CD4-positive, alpha-beta T cell (primary cell): ENCODE results near the gene PLEKHN1. TPM values are rescaled to one million over a fixed set of nuclear protein-coding genes. Genes with fewer than 3 reads are reported as not detected.
A peak's percentile ranks its signal among the peaks of the same experiment; 100 is the strongest.

Experiments used
- ATAC-seq: fragments of 200-7000 bp; cut with Tn5 transposase; one replicate; pipeline ENCODE4 v1.10.0; 2022; ENCODE audit warnings: mild to moderate bottlenecking; ENCODE audit not compliant: poor library complexity
- CTCF ChIA-PET: fragments of 350-600 bp; sonication (Branson Sonifier 250); formaldehyde crosslinking; loops from one replicate; lab custom pipeline; 2021; ENCODE audit warnings: antibody characterized with exemption, inconsistent platforms; lab: Charles Lee
- POLR2A ChIA-PET: fragments of 350-600 bp; sonication (Branson Sonifier 250); formaldehyde crosslinking; loops from one replicate; lab custom pipeline; 2021; ENCODE audit warnings: antibody characterized with exemption, inconsistent platforms; lab: Charles Lee
- DNase-seq, 14 experiments: peaks; one replicate each; pipeline ENCODE4 v3.0.0-alpha.2; 2013 to 2020; ENCODE audit warnings: mixed read lengths in 2 of 14
- H3K27ac ChIP-seq, 2 donors: one replicate each; pipeline versions ENCODE4 v1.5.1 to v1.7.0; 2013; ENCODE audit warnings: low read length in 2 of 2, low read depth in 1 of 2, mild to moderate bottlenecking in 1 of 2
- H3K27me3 ChIP-seq, 2 experiments: 1 replicate in 1 of 2; 2 replicates in 1 of 2; pipeline versions ENCODE4 v1.6.1 to v1.7.0; 2013; ENCODE audit warnings: low read length in 2 of 2, control low read depth in 1 of 2, mild to moderate bottlenecking in 1 of 2, moderate library complexity in 1 of 2; ENCODE audit not compliant: insufficient read depth in 2 of 2, control insufficient read depth in 1 of 2
- H3K36me3 ChIP-seq: one replicate; pipeline ENCODE4 v1.6.1; 2013; ENCODE audit warnings: low read length, control low read depth; ENCODE audit not compliant: insufficient read depth
- H3K4me1 ChIP-seq: one replicate; pipeline ENCODE4 v1.6.1; 2013; ENCODE audit warnings: low read length, control low read depth; ENCODE audit not compliant: insufficient read depth
- H3K4me3 ChIP-seq: one replicate; pipeline ENCODE4 v1.5.1; 2013; ENCODE audit warnings: mild to moderate bottlenecking, low read length, moderate library complexity
- H3K9me3 ChIP-seq, 2 experiments: 1 replicate in 1 of 2; 2 replicates in 1 of 2; pipeline versions ENCODE4 v1.6.1 to v1.7.0; 2013; ENCODE audit warnings: low read length in 2 of 2, mild to moderate bottlenecking in 2 of 2, control low read depth in 1 of 2, moderate library complexity in 1 of 2; ENCODE audit not compliant: control insufficient read depth in 1 of 2, insufficient read depth in 1 of 2
- H3K27ac Mint-ChIP-seq: one replicate; pipeline ENCODE4 v1.8.0; 2020; ENCODE audit warnings: mixed read lengths
- H3K27me3 Mint-ChIP-seq: one replicate; pipeline ENCODE4 v1.8.0; 2021; ENCODE audit warnings: mixed read lengths
- H3K36me3 Mint-ChIP-seq: one replicate; pipeline ENCODE4 v1.8.0; 2021; ENCODE audit warnings: low read depth, mixed read lengths
- H3K4me1 Mint-ChIP-seq: one replicate; pipeline ENCODE4 v1.8.0; 2021; ENCODE audit warnings: low read depth, mixed read lengths
- H3K4me3 Mint-ChIP-seq: one replicate; pipeline ENCODE4 v1.8.0; 2020; ENCODE audit warnings: mild to moderate bottlenecking, mixed read lengths
- H3K9me3 Mint-ChIP-seq: one replicate; pipeline ENCODE4 v1.8.0; 2020; ENCODE audit warnings: mixed read lengths
- CTCF ChIP-seq: fragments of 200-600 bp; IDR thresholded peaks from one replicate; pipeline ENCODE4 v1.8.0; 2022; ENCODE audit warnings: antibody characterized with exemption, mild to moderate bottlenecking
- intact Hi-C, 2 experiments: fragments of 100-400 bp; cut with DNase I in 1 of 2; cut with micrococcal nuclease in 1 of 2; formaldehyde crosslinking; loops; one replicate each; pipeline versions ENCODE4 v1.15.1 to v1.9.0; 2023 to 2025; cut with DNase I, micrococcal nuclease
- total RNA-seq, 174 experiments: library from RNA in 2 of 174; stranded (reverse) in 2 of 174; gene quantifications; one replicate each; pipeline ENCODE4 v1.2.3 and lab custom pipeline; 2021 to 2026

Gene PLEKHN1
- total RNA-seq, 2 experiments from 2014 or later, result 0.69 to 0.95 TPM

GRCh38 chr1:920010-920409 is 46.3 kb upstream of the PLEKHN1 start:
- no peak overlapping the region for H3K4me3 Mint-ChIP-seq
- Histone ChIP-seq H3K27ac (no peak overlapping the region), H3K9me3 (peaks cover 0 to 30% of the 10 kb centered on the region in 2 experiments), H3K4me1 (peaks cover 33% of the 10 kb centered on the region), H3K4me3 (no peak overlapping the region), H3K27me3 (peaks cover 37 to 49% of the 10 kb centered on the region in 2 experiments), H3K36me3 (no peaks in the 10 kb centered on the region)
- POLR2A ChIA-PET, result no interaction called here
- CTCF ChIA-PET, result interaction anchor here (1.4 kb wide), 1 partner anchor 15 kb away, joined by 4 read pairs; no protein-coding TSS in a partner anchor
- ATAC-seq (no peak), DNase-seq (no peak)
- no peaks in the 10 kb centered on the region for H3K9me3 Mint-ChIP-seq
- peaks cover 17% of the 10 kb centered on the region for H3K4me1 Mint-ChIP-seq
- TF ChIP-seq CTCF, result no peak
- no peak overlapping the region for H3K27ac Mint-ChIP-seq
- peaks cover 56% of the 10 kb centered on the region for H3K27me3 Mint-ChIP-seq
- intact Hi-C loops, result loop anchor here in 1 of 2 experiments (2.0 kb wide), 1 partner anchor 15 kb away; no protein-coding TSS in a partner anchor
- no peaks in the 10 kb centered on the region for H3K36me3 Mint-ChIP-seq

- Mint-ChIP-seq H3K36me3 (no peaks in the 10 kb centered on the region), H3K4me3 (peak overlapping the region; percentile 48), H3K9me3 (no peaks in the 10 kb centered on the region), H3K27ac (no peak overlapping the region), H3K4me1 (peaks cover 17% of the 10 kb centered on the region), H3K27me3 (peaks cover 56% of the 10 kb centered on the region)
- CTCF ChIA-PET, result interaction anchor here (1.4 kb wide), 1 partner anchor 15 kb away, joined by 4 read pairs; no protein-coding TSS in a partner anchor
- Histone ChIP-seq H3K4me3 (no peak overlapping the region), H3K4me1 (peaks cover 38% of the 10 kb centered on the region), H3K9me3 (peaks cover 0 to 30% of the 10 kb centered on the region in 2 experiments), H3K27ac (no peak overlapping the region), H3K36me3 (no peaks in the 10 kb centered on the region), H3K27me3 (peaks cover 37 to 50% of the 10 kb centered on the region in 2 experiments)
- no peak for TF ChIP-seq CTCF
- POLR2A ChIA-PET, result no interaction called here
- DNase-seq (no peak), ATAC-seq (no peak)
- intact Hi-C loops, result loop anchor here in 1 of 2 experiments (2.0 kb wide), 1 partner anchor 16 kb away; no protein-coding TSS in a partner anchor
Measured at GRCh38 chr1:920521-920920, 45.8 kb upstream of the PLEKHN1 start.

- H3K36me3 Mint-ChIP-seq, result no peaks in the 10 kb centered on the region
- intact Hi-C loops, result loop anchor here in 1 of 2 experiments (2.0 kb wide), 1 partner anchor 16 kb away; no protein-coding TSS in a partner anchor
- H3K4me3 Mint-ChIP-seq, result peak overlapping the region; percentile 48
- H3K4me3 ChIP-seq, result no peak overlapping the region
- CTCF ChIA-PET, result interaction anchor here (1.4 kb wide), 1 partner anchor 16 kb away, joined by 4 read pairs; no protein-coding TSS in a partner anchor
- ATAC-seq, result peak; percentile 55
- H3K27ac Mint-ChIP-seq, result no peak overlapping the region
- H3K9me3 ChIP-seq, result peaks cover 0 to 37% of the 10 kb centered on the region in 2 experiments
- no peaks in the 10 kb centered on the region for H3K36me3 ChIP-seq
- no peaks in the 10 kb centered on the region for H3K9me3 Mint-ChIP-seq
- peaks cover 62% of the 10 kb centered on the region for H3K27me3 Mint-ChIP-seq
- H3K27me3 ChIP-seq, result peaks cover 43 to 57% of the 10 kb centered on the region in 2 experiments
- DNase-seq, result peak in 8 of 14 experiments; percentile 25 to 76 (median 53)
- TF ChIP-seq CTCF, result no peak
- POLR2A ChIA-PET, result no interaction called here
- H3K4me1 Mint-ChIP-seq, result peaks cover 17% of the 10 kb centered on the region
- no peak overlapping the region for H3K27ac ChIP-seq
- H3K4me1 ChIP-seq, result peaks cover 44% of the 10 kb centered on the region
Measured at GRCh38 chr1:921011-921837, 45.1 kb upstream of the PLEKHN1 start.
